ENCODE data around the gene RAB11FIP3. TPM values are rescaled to one million over a fixed set of nuclear protein-coding genes. Genes with fewer than 3 reads are reported as not detected.

RAB11FIP3 gene
- total and polyA plus RNA-seq, 2 of the 13 experiments (the other 11 are each of a cell fraction or from before 2014, with no cell fraction given): 34.3 to 57.6 TPM

GRCh38 chr16:508884-509736 lies 83.7 kb downstream of the RAB11FIP3 start (continued):
- TF ChIP-seq ZBTB40 (IDR thresholded peaks at IDR 0.05) (no peak), ZBTB40 (CRISPR knock-in tag; IDR thresholded peaks at IDR 0.05) (peak; percentile 77), ATF6 (CRISPR knock-in tag; conservative IDR thresholded peaks at IDR 0.05) (peak; percentile 54; the same call in 1 of the 2 replicates), ZNF121 (CRISPR knock-in tag; IDR thresholded peaks at IDR 0.05) (peak; percentile 86), ZNF280B (CRISPR knock-in tag; IDR thresholded peaks at IDR 0.05; ENCODE audit: borderline replicate concordance) (peak; percentile 68; the same call in 1 of the 2 replicates), TBP (CRISPR knock-in tag; IDR thresholded peaks at IDR 0.05) (no peak), RARA (CRISPR knock-in tag; IDR thresholded peaks at IDR 0.05) (peak; percentile 89), ZNF383 (CRISPR knock-in tag; IDR thresholded peaks at IDR 0.05; ENCODE audit: borderline replicate concordance) (no peak), ZNF138 (CRISPR knock-in tag; IDR thresholded peaks at IDR 0.05; ENCODE audit: low read depth) (0 out of 2 replicates have a peak, but pooled peaks have one; percentile 17), ZBTB7A (CRISPR knock-in tag; IDR thresholded peaks at IDR 0.05) (no peak), DBP (CRISPR knock-in tag; IDR thresholded peaks at IDR 0.05; ENCODE audit: not compliant biosample characterization) (no peak), JUNB (CRISPR knock-in tag; IDR thresholded peaks at IDR 0.05; ENCODE audit: borderline replicate concordance) (no peak), ZBTB8A (CRISPR knock-in tag; IDR thresholded peaks at IDR 0.05; ENCODE audit: borderline replicate concordance, low read depth) (no peak)
